HepG2 (cell line): Measurements from ENCODE around the gene SNX27. TPM values are rescaled to one million over a fixed set of nuclear protein-coding genes. Genes with fewer than 3 reads are reported as not detected.

ENCODE experiments used
- ATAC-seq: fragments of 200-7000 bp; cut with Tn5 transposase; 3 replicates; pipeline ENCODE4 v1.9.1; 2020; ENCODE audit warnings: mild to moderate bottlenecking, moderate library complexity
- BruUV-seq: library from RNA; stranded (reverse); fragments of 400-500 nt; replicated peaks from 2 replicates; lab custom pipeline; 2021; lab: Mats Ljungman, UMichigan
- CTCF ChIA-PET: fragments of 300-600 bp; formaldehyde crosslinking; extraction: SDS; loops from one replicate; lab custom pipeline; 2021; ENCODE audit warnings: low total read pairs, inconsistent platforms, low intra/inter-chr PET ratio; lab: Yijun Ruan, JAX
- POLR2A ChIA-PET: fragments of 350-600 bp; sonication (Branson Sonifier 250); formaldehyde crosslinking; loops from one replicate; lab custom pipeline; 2020; ENCODE audit warnings: antibody characterized with exemption, inconsistent platforms; lab: Yijun Ruan, JAX
- DNase-seq: peaks from one replicate; pipeline ENCODE4 v3.0.0-alpha.2; 2015; ENCODE audit warnings: low spot score
- FAIRE-seq: peaks from 3 replicates; lab custom pipeline; 2011; peaks lifted over from hg19 to GRCh38; lab: Jason Lieb, UNC
- H2AFZ ChIP-seq: one replicate; pipeline ENCODE4 v1.6.1; 2011; ENCODE audit warnings: low read length, inconsistent platforms
- H3K27ac ChIP-seq: fragments of 300-600 bp; 3 replicates; pipeline ENCODE4 v1.8.0; 2011; ENCODE audit warnings: mixed run types, mild to moderate bottlenecking, mixed read lengths, low read length, inconsistent platforms; ENCODE audit not compliant: insufficient read depth; ENCODE audit errors: extremely low read length
- H3K27me3 ChIP-seq, 2 experiments: fragments of 200-600 bp in 1 of 2; 2 replicates in 1 of 2; 3 replicates in 1 of 2; pipeline versions ENCODE4 v1.6.0 to v1.8.0; 2011; ENCODE audit warnings: low read length in 2 of 2, mild to moderate bottlenecking in 2 of 2, moderate library complexity in 2 of 2, inconsistent platforms in 1 of 2; ENCODE audit not compliant: insufficient read depth in 2 of 2, control insufficient read depth in 1 of 2
- H3K36me3 ChIP-seq, 2 experiments: fragments of 200-600 bp in 1 of 2; replicated peaks in 1 of 2; 2 replicates in 1 of 2; 3 replicates in 1 of 2; pipeline versions ENCODE4 v1.5.1 to v1.8.0; 2011; ENCODE audit warnings: low read length in 2 of 2, inconsistent platforms in 1 of 2; ENCODE audit not compliant: insufficient read depth in 2 of 2, control insufficient read depth in 1 of 2
- H3K4me1 ChIP-seq: 2 replicates; pipeline ENCODE4 v1.5.1; 2012; ENCODE audit warnings: low read length, inconsistent platforms; ENCODE audit not compliant: insufficient read depth
- H3K4me2 ChIP-seq: 2 replicates; pipeline ENCODE4 v1.6.0; 2011; ENCODE audit warnings: low read depth, low read length, inconsistent platforms
- H3K4me3 ChIP-seq, 3 experiments: fragments of 200-600 bp in 1 of 3; sonication (generic), shearing (Covaris generic) in 1 of 3; replicated peaks in 1 of 3; 2 replicates each; pipeline ENCODE4 v1.5.1; 2011 to 2016; ENCODE audit warnings: low read length in 3 of 3, inconsistent platforms in 2 of 3, low read depth in 2 of 3, mild to moderate bottlenecking in 2 of 3, control low read depth in 1 of 3, mixed read lengths in 1 of 3; ENCODE audit not compliant: insufficient read depth in 1 of 3
- H3K79me2 ChIP-seq: one replicate; pipeline ENCODE4 v1.6.1; 2011; ENCODE audit warnings: low read length, inconsistent platforms; ENCODE audit not compliant: insufficient read depth
- H3K9ac ChIP-seq: 2 replicates; pipeline ENCODE4 v1.6.0; 2011; ENCODE audit warnings: mild to moderate bottlenecking, low read depth, low read length, inconsistent platforms; ENCODE audit not compliant: insufficient read depth
- H3K9me3 ChIP-seq: 2 replicates; pipeline ENCODE4 v1.5.1; 2012; ENCODE audit warnings: mild to moderate bottlenecking, low read length
- H4K20me1 ChIP-seq: 2 replicates; pipeline ENCODE4 v1.6.0; 2011; ENCODE audit warnings: inconsistent platforms, mild to moderate bottlenecking, low read length, moderate library complexity; ENCODE audit not compliant: insufficient read depth
- ATAD3A ChIP-seq: sonication (generic); formaldehyde crosslinking; IDR thresholded peaks from 2 replicates; pipeline ENCODE4 v1.4.0; 2020; ENCODE audit warnings: missing genetic modification reagents
- ETV6 ChIP-seq: sonication (generic); formaldehyde crosslinking; conservative IDR thresholded peaks from 2 replicates; pipeline ENCODE4 v1.4.0; 2020; ENCODE audit warnings: missing genetic modification reagents
- FOSL1 ChIP-seq: sonication (generic); formaldehyde crosslinking; IDR thresholded peaks from 2 replicates; pipeline ENCODE4 v1.9.0; 2021; ENCODE audit warnings: missing genetic modification reagents, borderline replicate concordance
- HMGA1 ChIP-seq: sonication (generic); formaldehyde crosslinking; conservative IDR thresholded peaks from 2 replicates; pipeline ENCODE4 v1.4.0; 2020; ENCODE audit warnings: missing genetic modification reagents
- HNRNPLL ChIP-seq: fragments of 200-400 bp; formaldehyde crosslinking; IDR thresholded peaks from 2 replicates; pipeline ENCODE4 v1.6.1; 2017; ENCODE audit warnings: mild to moderate bottlenecking, low read depth, low read length; ENCODE audit not compliant: poor library complexity, severe bottlenecking
- KLF16 ChIP-seq, 2 experiments: sonication (generic) in 1 of 2; formaldehyde crosslinking in 1 of 2; IDR thresholded peaks; 2 replicates each; pipeline versions ENCODE4 v1.6.1 to v1.8.0; 2016 to 2023; ENCODE audit warnings: missing genetic modification reagents in 2 of 2, missing compliant biosample characterization in 1 of 2
- NFE2L2 ChIP-seq: fragments of 150-350 bp; IDR thresholded peaks from 2 replicates; pipeline ENCODE4 v1.6.1; 2014; ENCODE audit warnings: low read length
- PAF1 ChIP-seq: IDR thresholded peaks from 2 replicates; pipeline ENCODE4 v1.6.1; 2016; ENCODE audit warnings: missing genetic modification reagents, missing compliant biosample characterization
- SP1 ChIP-seq, 2 experiments: fragments of 450-650 bp in 1 of 2; sonication (generic) in 1 of 2; formaldehyde crosslinking in 1 of 2; IDR thresholded peaks; 2 replicates each; pipeline versions ENCODE4 v1.4.0 to v1.6.1; 2016 to 2020; ENCODE audit warnings: missing genetic modification reagents in 1 of 2
- TRIM22 ChIP-seq: fragments of 450-650 bp; IDR thresholded peaks from 2 replicates; pipeline ENCODE4 v1.6.1; 2017
- ZFYVE20 ChIP-seq: sonication (generic); formaldehyde crosslinking; IDR thresholded peaks from 2 replicates; pipeline ENCODE4 v1.8.0; 2023; ENCODE audit warnings: low read depth, mild to moderate bottlenecking, moderate library complexity, missing genetic modification reagents, borderline replicate concordance
- ZNF12 ChIP-seq: sonication (generic); formaldehyde crosslinking; IDR thresholded peaks from 2 replicates; pipeline ENCODE4 v1.5.0; 2020; ENCODE audit warnings: missing genetic modification reagents
- ZNF530 ChIP-seq: sonication (generic); formaldehyde crosslinking; IDR thresholded peaks from 2 replicates; pipeline ENCODE4 v1.5.0; 2020; ENCODE audit warnings: low read depth, mild to moderate bottlenecking, missing genetic modification reagents
- ZNF740 ChIP-seq: sonication (generic); formaldehyde crosslinking; IDR thresholded peaks from 2 replicates; pipeline ENCODE4 v1.4.0; 2020; ENCODE audit warnings: missing genetic modification reagents
- ZNF775 ChIP-seq: sonication (generic); formaldehyde crosslinking; IDR thresholded peaks from 2 replicates; pipeline ENCODE4 v1.4.0; 2020; ENCODE audit warnings: missing genetic modification reagents, mild to moderate bottlenecking, moderate library complexity, borderline replicate concordance
- WGBS: methylation state at CpG from one replicate; pipeline ENCODE4 v1.1.6; 2017; ENCODE audit warnings: low lambda C conversion rate; 5-methylcytosine and 5-hydroxymethylcytosine counted together
- in situ Hi-C: cut with HindIII; loops from 2 replicates; pipeline ENCODE4 v1.10.0; 2017; ENCODE audit warnings: low pct_unique_long_range_greater_than_20kb; ENCODE audit not compliant: extremely low pct_ligation_motif_present
- intact Hi-C: fragments of 100-400 bp; cut with micrococcal nuclease; formaldehyde crosslinking; loops from one replicate; pipeline ENCODE4 v1.10.0; 2022; ENCODE audit not compliant: unreplicated experiment
- polyA plus RNA-seq, 8 experiments: library from polyadenylated mRNA; depleted of rRNA in 3 of 8; stranded (reverse) in 7 of 8; unstranded in 1 of 8; fragments of >200 nt; fragmentation: Illumina TruSeq in 4 of 8; extraction: Trizol in 4 of 8; gene quantifications; 2 replicates each; pipeline versions ENCODE4 v1.2.1 to v1.2.3, GENCODE V29; 2011 to 2016; ENCODE audit warnings: low read depth in 4 of 8, missing spikeins in 1 of 8, mixed read lengths in 1 of 8; ENCODE audit not compliant: insufficient read depth in 1 of 8
- total RNA-seq, 5 experiments: library from RNA; depleted of rRNA; stranded (reverse); fragments of >200 nt; fragmentation: Illumina TruSeq; extraction: Trizol; gene quantifications; 2 replicates each; pipeline ENCODE4 v1.2.3, GENCODE V29; 2016; ENCODE audit warnings: low read depth in 1 of 5
- TF ChIP-seq, protein P1 (sequence below): IDR thresholded peaks from 2 replicates; pipeline ENCODE4 v1.6.1; 2018; ENCODE audit warnings: missing genetic modification reagents

The SNX27 gene
- total and polyA plus RNA-seq, 2 of the 13 experiments (the other 11 are each of a cell fraction or from before 2014, with no cell fraction given) = 14.4 to 17.8 TPM

- Histone ChIP-seq H3K4me2 (no peak overlapping the region), H3K4me3 (no peak overlapping the region), H4K20me1 (no peaks in the 10 kb centered on the region), H3K9me3 (no peaks in the 10 kb centered on the region), H3K36me3 (no peaks in the 10 kb centered on the region), H3K4me1 (peaks cover 50% of the 10 kb centered on the region), H3K27me3 (no peaks in the 10 kb centered on the region; a peak in 1 of 5 replicates), H3K79me2 (no peaks in the 10 kb centered on the region), H3K9ac (no peak overlapping the region), H3K27ac (no peak overlapping the region), H2AFZ (no peak overlapping the region)
- no TSS peak for BruUV-seq
- in situ Hi-C loops = no loop called here
- FAIRE-seq (no peak), DNase-seq (no peak), ATAC-seq (no peak)
- CTCF ChIA-PET = no interaction called here
- TF ChIP-seq HMGA1 (CRISPR knock-in tag) (no peak), HNRNPLL (no peak), ZNF775 (CRISPR knock-in tag) (no peak), TRIM22 (no peak), PAF1 (no peak), SP1 (IDR thresholded peaks at IDR 0.05) (no peak), SP1 (CRISPR knock-in tag; IDR thresholded peaks at IDR 0.05) (no peak), FOSL1 (no peak), ZNF12 (CRISPR knock-in tag) (no peak), ZFYVE20 (CRISPR knock-in tag) (no peak), ETV6 (CRISPR knock-in tag) (no peak), ZNF530 (CRISPR knock-in tag) (no peak), KLF16 (CRISPR knock-in tag; IDR thresholded peaks at IDR 0.05) (no peak), ZNF740 (no peak), NFE2L2 (no peak), ATAD3A (CRISPR knock-in tag) (no peak)
- TF ChIP-seq, protein P1, sequence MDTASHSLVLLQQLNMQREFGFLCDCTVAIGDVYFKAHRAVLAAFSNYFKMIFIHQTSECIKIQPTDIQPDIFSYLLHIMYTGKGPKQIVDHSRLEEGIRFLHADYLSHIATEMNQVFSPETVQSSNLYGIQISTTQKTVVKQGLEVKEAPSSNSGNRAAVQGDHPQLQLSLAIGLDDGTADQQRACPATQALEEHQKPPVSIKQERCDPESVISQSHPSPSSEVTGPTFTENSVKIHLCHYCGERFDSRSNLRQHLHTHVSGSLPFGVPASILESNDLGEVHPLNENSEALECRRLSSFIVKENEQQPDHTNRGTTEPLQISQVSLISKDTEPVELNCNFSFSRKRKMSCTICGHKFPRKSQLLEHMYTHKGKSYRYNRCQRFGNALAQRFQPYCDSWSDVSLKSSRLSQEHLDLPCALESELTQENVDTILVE = no peak
- POLR2A ChIA-PET = no interaction called here
- WGBS = 59% methylated on average over 10 of the region's 15 CpGs
- intact Hi-C loops = no loop called here
Measured at GRCh38 chr1:151708891-151709290, 97.0 kb downstream of the SNX27 start.
